NCI-H2227 (cell line): ENCODE results near the gene WRAP73.

Experiments
- DNase-seq: peaks from one replicate; lab custom pipeline; 2025; ENCODE audit not compliant: unreplicated experiment; lab: John Stamatoyannopoulos, UW

The WRAP73 gene

DNA sequence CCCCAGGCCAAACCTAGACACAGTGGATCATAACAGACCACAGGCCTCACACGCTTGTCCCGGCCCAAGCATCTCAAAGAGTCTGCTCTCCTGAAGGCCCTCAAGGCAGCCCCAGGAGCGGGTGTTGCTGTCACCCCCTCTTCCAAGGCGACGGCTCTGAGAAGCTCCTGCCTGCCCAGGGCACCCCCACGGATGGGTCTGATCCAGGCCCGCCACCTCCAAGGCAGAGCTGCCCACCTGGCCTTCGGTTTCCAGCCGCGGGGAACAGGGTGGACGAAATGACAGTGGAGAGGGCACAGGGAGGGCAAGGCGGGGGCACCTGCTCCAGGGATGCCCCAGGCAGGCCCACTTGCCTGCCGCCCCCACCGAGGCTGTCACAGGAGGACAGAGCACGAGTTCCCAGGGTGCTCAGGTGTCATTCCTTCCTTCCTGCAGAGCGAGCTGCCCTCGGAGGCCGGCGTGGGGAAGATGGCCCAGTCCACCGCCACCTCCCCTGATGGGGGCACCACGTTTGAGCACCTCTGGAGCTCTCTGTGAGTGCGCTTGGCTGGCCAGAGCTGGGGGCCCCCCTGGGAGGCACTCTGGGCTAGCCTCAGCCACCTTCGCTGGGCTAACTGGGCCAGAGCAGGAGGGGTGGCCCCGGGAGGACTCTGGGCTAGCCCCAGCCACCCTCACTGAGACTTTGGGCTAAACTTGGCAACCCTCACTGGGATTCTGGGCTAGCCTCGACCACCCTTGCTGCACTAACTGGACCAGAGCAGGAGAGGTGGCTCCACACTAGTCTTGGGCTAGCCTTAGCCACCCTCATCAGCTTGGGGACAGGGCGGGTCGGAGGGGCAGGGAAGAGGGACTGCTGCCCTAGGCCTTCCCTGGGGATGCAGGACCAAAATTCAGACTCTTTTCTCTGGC lies 32.2 kb upstream of the WRAP73 start:
- DNase-seq: no peak

DNA sequence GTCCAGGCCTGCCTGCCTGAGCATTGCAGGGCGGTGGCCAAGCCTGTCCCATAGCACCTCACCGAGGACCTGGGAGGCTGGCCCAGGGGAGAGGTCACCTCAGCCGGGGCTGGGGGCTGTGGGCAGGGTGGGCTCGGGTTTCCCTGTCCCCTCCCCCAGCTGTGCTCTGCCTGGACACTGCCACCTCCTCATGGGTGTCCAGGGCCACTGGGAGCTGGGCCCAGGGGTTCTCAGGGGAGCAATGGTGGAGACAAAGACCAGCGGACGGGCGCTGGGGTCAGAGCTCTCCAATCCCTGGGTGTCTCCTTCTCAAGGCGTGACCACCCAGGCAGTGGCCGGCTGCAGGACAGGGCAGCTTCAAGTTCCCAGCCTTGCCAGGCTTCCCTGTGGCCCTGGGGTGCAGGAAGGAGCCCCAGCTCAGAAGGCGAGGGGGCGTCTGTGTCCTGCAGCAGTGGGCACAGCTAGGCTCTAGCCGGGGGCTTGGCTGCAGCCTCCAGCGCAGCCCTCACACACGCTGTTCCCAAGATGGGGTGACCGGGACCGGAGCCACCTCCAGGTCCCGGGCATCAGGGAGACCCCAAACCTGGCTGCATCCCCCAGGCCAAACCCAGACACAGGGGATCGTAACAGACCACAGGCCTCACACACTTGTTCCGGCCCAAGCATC lies 31.5 kb upstream of the WRAP73 start:
- no peak for DNase-seq

GRCh38 chr1:3680488-3681230 lies 30.8 kb upstream of the WRAP73 start:
- DNase-seq: no peak

- DNase-seq: no peak
Observed at GRCh38 chr1:3679799-3680453, 30.0 kb upstream of the WRAP73 start.

GRCh38 chr1:3679098-3679555 lies 29.2 kb upstream of the WRAP73 start:
- no peak for DNase-seq

GRCh38 chr1:3678361-3679097 lies 28.6 kb upstream of the WRAP73 start:
- DNase-seq: no peak

- no peak for DNase-seq
Observed at GRCh38 chr1:3677484-3677883, 27.6 kb upstream of the WRAP73 start.

DNA sequence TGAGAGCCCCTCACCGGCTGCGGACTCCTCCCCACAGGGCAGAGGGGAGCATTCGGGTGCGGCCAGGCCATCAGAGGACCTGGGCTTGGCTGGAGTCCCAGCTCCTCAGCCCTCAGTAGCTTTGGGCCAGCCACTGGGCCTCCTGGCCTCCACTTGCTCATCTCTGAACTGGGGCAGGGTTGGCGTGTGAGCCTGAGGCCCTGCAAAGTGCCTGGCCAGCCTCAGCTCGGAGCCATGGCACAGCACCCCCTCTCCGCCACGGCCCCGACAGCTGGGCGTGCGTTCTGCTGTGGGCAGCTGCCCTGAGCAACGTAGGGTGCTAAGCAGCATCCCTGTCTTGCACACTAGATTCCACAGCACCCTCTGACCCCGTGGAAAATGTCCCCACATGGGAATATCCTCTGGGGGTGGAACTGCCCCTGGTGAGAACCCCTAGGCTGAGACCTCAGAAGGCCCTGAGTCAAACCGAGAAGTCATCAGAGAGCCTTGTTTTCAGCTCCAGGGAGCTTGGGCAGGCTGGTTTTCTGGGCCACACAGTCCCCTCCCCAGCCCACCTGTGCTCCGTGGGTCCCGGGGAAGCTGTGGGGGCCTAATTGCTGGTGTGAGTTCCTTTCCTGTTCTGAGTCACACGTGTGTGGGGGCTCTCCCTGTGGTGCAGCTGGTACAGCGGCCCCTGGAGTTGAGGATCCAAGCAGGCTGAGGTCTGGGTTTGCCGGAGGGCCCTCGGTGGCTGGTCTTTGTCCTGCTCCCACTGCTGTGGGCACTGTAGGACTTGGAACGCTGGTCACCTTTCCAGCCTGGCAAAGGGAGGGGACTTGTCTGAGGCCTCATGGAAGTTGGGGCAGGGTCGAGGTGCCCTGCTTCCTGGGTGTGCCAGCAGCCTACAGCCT lies 26.9 kb upstream of the WRAP73 start:
- no peak for DNase-seq

- DNase-seq: no peak
Observed at GRCh38 chr1:3675436-3675835, 25.5 kb upstream of the WRAP73 start.

GRCh38 chr1:3674100-3675094 lies 24.5 kb upstream of the WRAP73 start:
- DNase-seq: no peak

- DNase-seq: no peak
Observed at GRCh38 chr1:3673381-3674099, 23.6 kb upstream of the WRAP73 start.

GRCh38 chr1:3672971-3673361 lies 23.1 kb upstream of the WRAP73 start:
- DNase-seq: no peak

DNA sequence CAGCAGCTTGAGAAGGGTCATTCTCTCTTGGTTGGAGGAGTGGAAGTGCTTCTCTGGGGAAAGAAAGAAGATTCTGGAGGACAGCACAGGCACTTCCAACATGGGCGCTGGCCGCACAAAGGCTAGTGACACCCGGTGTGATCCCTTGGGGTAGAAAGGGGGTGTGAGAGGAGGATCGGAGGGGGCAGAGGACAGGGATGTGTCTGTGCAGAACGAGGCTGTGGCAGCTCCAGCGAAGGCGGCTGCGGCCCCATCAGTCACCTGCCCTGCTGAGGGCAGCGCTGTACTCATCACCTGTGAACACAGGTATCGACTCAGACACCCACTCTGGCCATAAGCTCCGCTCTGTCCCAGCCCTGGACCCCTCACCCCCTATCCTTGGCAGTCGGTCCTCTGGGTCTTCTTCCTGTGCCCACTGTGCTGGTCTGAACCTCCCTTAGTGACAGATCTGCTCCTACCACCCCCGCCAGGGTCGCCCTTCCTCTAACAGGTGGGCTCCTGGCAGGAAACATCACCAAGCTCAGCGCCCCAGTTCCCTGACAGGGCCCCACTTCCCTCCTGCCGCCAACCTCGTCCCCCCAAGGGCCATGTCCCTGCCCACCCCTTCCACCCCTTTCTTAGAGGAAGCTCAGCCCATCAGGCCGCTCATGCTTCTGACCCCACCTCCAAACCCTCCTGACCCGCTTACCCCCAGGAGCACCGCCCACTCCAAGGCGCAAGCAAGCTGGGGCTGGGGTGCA lies 22.5 kb upstream of the WRAP73 start:
- DNase-seq: no peak

GRCh38 chr1:3671371-3672180 lies 21.7 kb upstream of the WRAP73 start:
- DNase-seq: no peak

GRCh38 chr1:3670823-3671265 lies 20.9 kb upstream of the WRAP73 start:
- DNase-seq: no peak

DNA sequence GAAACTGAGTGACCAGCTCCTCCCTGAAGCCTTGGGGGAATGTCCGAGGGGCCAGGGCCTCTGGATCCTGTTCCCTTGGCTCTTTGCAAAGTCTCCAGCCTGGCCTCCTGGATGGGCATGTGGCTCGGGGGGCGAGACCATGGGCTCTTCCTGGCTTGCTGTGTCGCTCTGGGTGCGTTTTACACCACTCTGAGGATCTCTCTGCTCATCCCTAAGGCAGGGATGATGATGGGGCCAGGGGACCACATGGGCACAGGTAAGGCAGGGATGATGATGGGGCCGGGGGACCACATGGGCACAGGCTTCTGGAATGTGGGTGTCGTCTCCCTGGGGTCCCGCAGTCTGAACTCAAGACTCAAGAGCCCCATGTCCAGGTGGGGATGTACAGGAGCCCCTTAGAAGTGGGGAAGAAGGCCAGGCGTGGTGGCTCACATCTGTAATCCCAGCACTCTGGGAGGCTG lies 20.1 kb upstream of the WRAP73 start:
- DNase-seq: no peak
